Stimulated activated naive B cell treated with anti-CD40 and anti-IgM and Interleukin-4, amounts not matched to agents 10 μg/mL and 1 μg/mL and 100 μg/mL, for 72 hours (primary cell): ENCODE results near the gene POLDIP2.

Experiments used
- ATAC-seq, 2 donors: fragments of 150-1000 bp; cut with Tn5 transposase; replicated peaks; 2 replicates each; pipeline ENCODE4 v1.10.0; 2021; ENCODE audit warnings: moderate library complexity in 1 of 2
- DNase-seq: peaks from one replicate; pipeline ENCODE4 v3.0.0; 2021
- H3K27ac Mint-ChIP-seq: one replicate; pipeline ENCODE4 v1.8.0; 2022; ENCODE audit warnings: mild to moderate bottlenecking, mixed read lengths
- H3K27me3 Mint-ChIP-seq, 2 donors: one replicate each; pipeline ENCODE4 v1.8.0; 2022; ENCODE audit warnings: mixed read lengths in 2 of 2
- H3K36me3 Mint-ChIP-seq, 2 donors: one replicate each; pipeline ENCODE4 v1.8.0; 2022; ENCODE audit warnings: mixed read lengths in 2 of 2, mild to moderate bottlenecking in 1 of 2
- H3K4me1 Mint-ChIP-seq, 2 donors: one replicate each; pipeline ENCODE4 v1.8.0; 2022; ENCODE audit warnings: mixed read lengths in 2 of 2, mild to moderate bottlenecking in 1 of 2
- H3K4me3 Mint-ChIP-seq, 2 donors: one replicate each; pipeline ENCODE4 v1.8.0; 2022; ENCODE audit warnings: mild to moderate bottlenecking in 2 of 2, mixed read lengths in 2 of 2, moderate library complexity in 1 of 2
- H3K9me3 Mint-ChIP-seq, 2 donors: one replicate each; pipeline ENCODE4 v1.8.0; 2022; ENCODE audit warnings: mixed read lengths in 2 of 2, mild to moderate bottlenecking in 1 of 2

Gene POLDIP2

GRCh38 chr17:28317099-28317965 lies 40.0 kb downstream of the POLDIP2 start:
- H3K4me3 Mint-ChIP-seq = peak overlapping the region; percentile 91 to 96
- no peak for ATAC-seq
- no peak for DNase-seq
- H3K4me1 Mint-ChIP-seq = peaks cover 29 to 44% of the 10 kb centered on the region in 2 donors
- peak overlapping the region; percentile 98 for H3K27ac Mint-ChIP-seq
- peaks cover 22 to 39% of the 10 kb centered on the region in 2 donors for H3K36me3 Mint-ChIP-seq
- H3K9me3 Mint-ChIP-seq = no peaks in the 10 kb centered on the region
- peaks cover 8 to 19% of the 10 kb centered on the region in 2 donors for H3K27me3 Mint-ChIP-seq

DNA sequence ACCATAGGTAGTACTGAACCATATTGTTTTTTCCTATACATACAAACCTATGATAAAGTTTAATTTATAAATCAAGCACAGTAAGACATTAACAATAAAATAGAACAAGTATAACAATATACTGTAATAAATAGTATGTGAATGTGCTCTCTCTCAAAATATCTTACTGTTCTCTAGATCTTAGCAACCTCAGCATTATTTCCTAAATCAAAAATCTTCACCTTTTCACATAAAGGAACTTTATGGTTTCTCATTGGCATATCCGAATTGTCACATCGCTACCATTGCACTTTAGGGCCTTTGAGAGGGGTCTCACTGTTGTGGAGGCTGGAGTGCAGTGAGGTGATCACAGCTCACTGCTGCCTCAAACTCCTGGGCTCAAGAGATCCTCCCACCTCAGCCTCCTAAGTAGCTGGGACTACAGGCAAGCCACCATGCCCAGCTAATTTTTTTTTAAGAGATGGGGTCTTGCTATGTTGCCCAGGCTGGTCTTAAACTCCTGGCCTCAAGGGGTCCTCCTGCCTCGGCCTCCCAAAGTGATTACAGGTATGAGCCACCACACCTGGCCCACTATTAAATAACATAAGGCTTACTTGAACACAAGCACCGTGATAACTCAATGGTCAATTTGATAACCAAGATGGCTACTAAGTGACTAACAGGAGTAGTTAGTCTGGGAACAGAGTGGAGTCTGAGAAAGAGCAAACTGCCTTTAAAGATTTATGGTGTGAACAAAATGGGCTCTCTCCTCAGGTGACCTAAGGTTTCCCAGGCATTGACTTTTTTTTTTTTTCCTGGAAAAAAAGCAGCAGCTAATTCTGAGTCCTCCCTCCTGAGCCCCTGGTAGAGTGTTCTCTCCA lies 41.3 kb downstream of the POLDIP2 start:
- no peak for ATAC-seq
- H3K4me3 Mint-ChIP-seq = no peak overlapping the region

DNA sequence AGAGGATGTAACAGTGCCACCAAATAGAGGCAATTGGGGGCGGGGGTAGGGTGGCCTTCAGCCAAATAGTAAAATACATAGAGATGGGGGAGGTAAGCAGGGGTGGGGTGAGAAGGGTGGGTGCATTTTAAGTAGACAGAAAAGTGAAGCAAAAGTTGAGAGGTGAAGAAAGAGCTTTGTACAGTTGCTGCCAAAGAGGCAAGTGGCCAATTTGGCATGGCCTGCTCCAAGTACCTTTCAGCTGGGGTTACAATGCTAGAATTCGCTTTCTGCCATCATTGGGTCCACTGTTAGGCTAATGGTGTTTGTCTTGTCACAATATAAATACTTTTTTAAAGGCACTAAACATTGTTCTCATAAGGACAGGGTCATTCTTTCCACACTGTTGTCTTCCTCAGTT lies 43.5 kb downstream of the POLDIP2 start:
- no peak for DNase-seq
- Mint-ChIP-seq H3K9me3 (no peaks in the 10 kb centered on the region), H3K27me3 (peaks cover 8 to 19% of the 10 kb centered on the region in 2 donors), H3K36me3 (peaks cover 14 to 18% of the 10 kb centered on the region in 2 donors), H3K27ac (no peak overlapping the region), H3K4me1 (peaks cover 16 to 20% of the 10 kb centered on the region in 2 donors), H3K4me3 (no peak overlapping the region)
- ATAC-seq = no peak

More for the DNA sequence above, 41.3 kb downstream of the POLDIP2 start:
- H3K36me3 Mint-ChIP-seq = peaks cover 20 to 30% of the 10 kb centered on the region in 2 donors
- H3K27me3 Mint-ChIP-seq = peaks cover 8 to 19% of the 10 kb centered on the region in 2 donors
- no peak for DNase-seq
- peaks cover 25 to 37% of the 10 kb centered on the region in 2 donors for H3K4me1 Mint-ChIP-seq
- H3K9me3 Mint-ChIP-seq = no peaks in the 10 kb centered on the region
- no peak overlapping the region for H3K27ac Mint-ChIP-seq

GRCh38 chr17:28306954-28307401 lies 50.3 kb downstream of the POLDIP2 start:
- Mint-ChIP-seq H3K9me3 (no peaks in the 10 kb centered on the region), H3K4me3 (no peak overlapping the region), H3K36me3 (no peaks in the 10 kb centered on the region), H3K4me1 (no peaks in the 10 kb centered on the region), H3K27ac (no peak overlapping the region), H3K27me3 (peaks cover 8 to 22% of the 10 kb centered on the region in 2 donors)
- DNase-seq (no peak), ATAC-seq (no peak)

GRCh38 chr17:28298449-28298848 lies 58.9 kb downstream of the POLDIP2 start:
- Mint-ChIP-seq H3K27me3 (peaks cover 0 to 3% of the 10 kb centered on the region in 2 donors), H3K36me3 (no peaks in the 10 kb centered on the region), H3K9me3 (peaks cover 0 to 3% of the 10 kb centered on the region in 2 donors), H3K27ac (no peak overlapping the region), H3K4me1 (peaks cover 16 to 35% of the 10 kb centered on the region in 2 donors), H3K4me3 (no peak overlapping the region)
- ATAC-seq = no peak
- no peak for DNase-seq
